ENCODE data around the gene TRIM66.

- peak in 1 of 2 donors; percentile 20 for TF ChIP-seq POLR2A (IDR thresholded peaks at IDR 0.05)
- TF ChIP-seq, protein P1, sequence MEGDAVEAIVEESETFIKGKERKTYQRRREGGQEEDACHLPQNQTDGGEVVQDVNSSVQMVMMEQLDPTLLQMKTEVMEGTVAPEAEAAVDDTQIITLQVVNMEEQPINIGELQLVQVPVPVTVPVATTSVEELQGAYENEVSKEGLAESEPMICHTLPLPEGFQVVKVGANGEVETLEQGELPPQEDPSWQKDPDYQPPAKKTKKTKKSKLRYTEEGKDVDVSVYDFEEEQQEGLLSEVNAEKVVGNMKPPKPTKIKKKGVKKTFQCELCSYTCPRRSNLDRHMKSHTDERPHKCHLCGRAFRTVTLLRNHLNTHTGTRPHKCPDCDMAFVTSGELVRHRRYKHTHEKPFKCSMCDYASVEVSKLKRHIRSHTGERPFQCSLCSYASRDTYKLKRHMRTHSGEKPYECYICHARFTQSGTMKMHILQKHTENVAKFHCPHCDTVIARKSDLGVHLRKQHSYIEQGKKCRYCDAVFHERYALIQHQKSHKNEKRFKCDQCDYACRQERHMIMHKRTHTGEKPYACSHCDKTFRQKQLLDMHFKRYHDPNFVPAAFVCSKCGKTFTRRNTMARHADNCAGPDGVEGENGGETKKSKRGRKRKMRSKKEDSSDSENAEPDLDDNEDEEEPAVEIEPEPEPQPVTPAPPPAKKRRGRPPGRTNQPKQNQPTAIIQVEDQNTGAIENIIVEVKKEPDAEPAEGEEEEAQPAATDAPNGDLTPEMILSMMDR (IDR thresholded peaks at IDR 0.05) = no peak
Measured at GRCh38 chr11:8721609-8722500, 39.4 kb upstream of the TRIM66 start.

Data from thyroid gland (tissue), 4 donors.